Activated CD8-positive, alpha-beta memory T cell treated with anti-CD3 and anti-CD28 coated beads, Interleukin-2, amount 50 U/mL, for 4 hours (primary cell): ENCODE data around the gene SLAMF9.

Source experiments
- DNase-seq: peaks from one replicate; pipeline ENCODE4 v3.0.0-alpha.2; 2020

SLAMF9 gene

DNA sequence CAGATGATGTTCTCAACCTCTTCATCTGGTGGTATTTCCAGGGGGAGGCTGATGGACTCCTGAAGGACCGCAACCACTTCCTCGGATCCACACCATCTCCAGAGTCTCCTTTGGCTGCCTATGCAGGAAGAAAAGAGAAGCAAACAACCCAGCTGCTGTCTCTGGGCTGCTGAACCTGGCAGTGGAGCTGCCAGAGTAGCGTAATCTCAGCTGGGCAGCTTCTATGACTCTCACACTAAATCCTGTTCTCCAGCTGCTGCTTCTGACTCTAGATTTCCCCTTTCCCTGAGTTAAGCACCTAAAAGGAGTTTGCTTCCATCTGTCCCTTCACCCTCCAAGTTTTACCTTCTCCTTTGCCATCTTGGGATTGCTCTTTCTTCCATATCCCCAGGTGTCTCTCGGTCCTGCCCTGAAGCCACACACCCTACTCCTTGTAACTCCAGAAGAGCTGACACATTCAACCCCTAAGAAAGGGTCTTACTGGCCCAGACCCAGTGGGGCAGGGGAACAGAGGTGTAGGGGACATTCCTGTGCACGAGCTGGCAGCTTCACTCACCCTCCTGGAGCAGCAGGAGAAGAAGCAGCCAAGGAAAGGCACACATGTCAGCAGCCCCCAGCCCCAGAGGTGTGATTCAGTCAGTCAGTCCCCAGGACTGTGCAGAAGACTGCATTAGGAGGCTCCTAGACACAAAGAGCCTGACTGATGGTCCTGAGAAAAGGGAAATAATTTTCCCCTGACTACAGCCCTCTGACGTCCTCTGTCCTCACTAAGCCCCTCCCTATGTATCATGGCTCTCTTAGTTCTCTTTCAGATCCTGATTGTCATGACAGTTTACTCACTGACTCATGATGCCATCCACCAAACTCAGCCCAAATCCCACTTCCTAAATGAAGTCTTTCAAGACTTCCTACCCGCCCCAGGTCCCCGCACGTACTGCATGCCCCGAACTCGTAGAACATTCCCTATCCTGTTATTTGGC, at the start of gene SLAMF9:
SLAMF9 (minus strand) TSS at position 702 of the 980 bp plus-strand sequence; CDS start at position 602, 100 bp downstream.
- no peak for DNase-seq

- no peak for DNase-seq
These were observed 47.4 kb upstream of the SLAMF9 start for GRCh38 chr1:160001440-160001839.

DNA sequence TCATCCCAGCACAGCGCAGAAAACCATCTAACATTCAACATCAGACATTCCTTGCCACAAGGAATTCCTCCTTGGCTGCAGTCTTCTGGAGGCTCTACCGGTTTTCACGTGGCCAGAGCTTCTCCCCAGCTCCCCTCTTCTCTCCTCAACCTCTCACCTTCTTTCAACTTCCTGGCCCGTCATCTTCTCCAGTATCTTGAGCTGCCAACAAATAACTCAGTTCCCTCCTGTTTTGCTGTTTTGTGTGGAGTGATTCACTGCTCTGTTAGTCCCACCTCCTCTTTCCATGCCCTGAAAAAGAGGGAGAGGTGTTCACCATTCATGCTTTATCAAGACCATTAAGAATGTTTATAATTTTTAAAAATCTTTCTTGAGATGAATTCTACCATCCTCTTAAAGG, 45.2 kb upstream of the SLAMF9 start:
- DNase-seq, result no peak

- DNase-seq, result no peak
These were observed 42.6 kb upstream of the SLAMF9 start for GRCh38 chr1:159996653-159997052.

DNA sequence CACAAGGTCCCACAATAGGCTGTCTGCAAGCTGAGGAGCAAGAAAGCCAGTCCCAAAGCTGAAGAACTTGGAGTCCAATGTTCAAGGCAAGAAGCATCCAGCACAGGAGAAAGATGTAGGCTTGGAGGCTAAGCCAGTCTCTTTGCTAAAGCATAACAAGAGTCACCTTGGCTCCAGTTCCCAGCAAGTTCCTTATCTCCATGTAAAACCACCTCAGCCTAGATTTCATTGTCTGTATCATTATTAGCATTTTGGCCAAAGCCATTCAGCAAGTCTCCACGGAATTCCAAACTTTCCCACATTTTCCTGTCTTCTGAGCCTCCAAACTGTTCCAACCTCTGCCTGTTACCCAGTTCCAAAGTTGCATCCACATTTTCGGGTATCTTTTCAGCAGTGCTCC, 40.9 kb upstream of the SLAMF9 start:
- no peak for DNase-seq

DNA sequence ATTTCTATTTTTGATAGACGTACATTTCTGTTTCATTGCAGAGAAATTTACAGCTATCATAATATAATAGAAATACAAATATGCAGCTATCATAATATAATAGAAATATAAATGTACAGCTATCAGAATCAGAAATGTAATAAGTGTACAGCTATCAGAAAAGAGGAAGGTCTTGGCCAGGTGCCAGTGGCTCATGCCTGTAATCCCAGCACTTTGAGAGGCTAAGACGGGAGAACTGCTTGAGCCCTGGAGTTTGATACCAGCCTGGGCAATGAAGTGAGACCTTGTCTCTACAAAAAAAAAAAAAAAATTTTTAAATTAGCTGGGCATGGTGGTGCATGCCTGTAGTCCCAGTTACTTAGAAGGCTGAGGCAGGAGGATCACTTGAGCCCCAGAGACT, 39.9 kb upstream of the SLAMF9 start:
- no peak for DNase-seq

DNA sequence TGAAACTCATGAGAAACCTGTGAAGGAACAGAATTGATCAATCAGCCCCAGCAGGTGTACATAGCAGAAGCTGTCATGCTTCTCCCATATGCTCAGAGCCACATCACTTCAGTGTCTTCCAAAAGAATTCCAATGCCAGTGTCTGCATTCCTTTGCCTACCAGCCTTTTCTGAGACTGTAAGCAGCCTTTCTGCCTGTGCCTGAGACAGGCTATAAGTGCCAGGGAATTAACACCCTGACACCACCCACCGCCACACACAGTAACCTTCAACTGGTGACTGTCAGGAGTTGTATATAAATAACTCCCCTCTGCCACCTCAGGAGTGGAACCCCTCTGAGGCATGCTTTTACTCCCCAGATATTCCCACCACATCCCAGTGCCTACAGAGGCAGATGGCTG, 38.1 kb upstream of the SLAMF9 start:
- no peak for DNase-seq

DNA sequence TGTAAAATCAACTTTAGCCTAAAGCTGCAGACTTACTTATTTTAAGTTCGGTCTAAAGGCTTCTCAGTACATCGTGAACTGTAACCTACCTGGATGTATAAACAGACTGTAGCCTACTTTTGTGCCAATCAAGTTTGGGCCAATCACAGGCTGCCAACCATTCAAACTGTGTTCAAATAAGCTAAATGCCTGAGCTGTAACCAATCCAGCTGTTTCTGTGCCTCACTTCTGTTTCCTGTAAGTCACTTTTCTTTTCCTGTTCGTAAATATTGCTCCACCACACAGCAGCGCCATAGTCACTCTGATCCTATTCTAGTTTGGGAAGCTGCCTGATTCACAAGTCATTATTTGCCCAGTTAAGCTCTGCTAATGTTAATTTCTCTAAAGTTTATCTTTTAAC, 37.5 kb upstream of the SLAMF9 start:
- no peak for DNase-seq

DNA sequence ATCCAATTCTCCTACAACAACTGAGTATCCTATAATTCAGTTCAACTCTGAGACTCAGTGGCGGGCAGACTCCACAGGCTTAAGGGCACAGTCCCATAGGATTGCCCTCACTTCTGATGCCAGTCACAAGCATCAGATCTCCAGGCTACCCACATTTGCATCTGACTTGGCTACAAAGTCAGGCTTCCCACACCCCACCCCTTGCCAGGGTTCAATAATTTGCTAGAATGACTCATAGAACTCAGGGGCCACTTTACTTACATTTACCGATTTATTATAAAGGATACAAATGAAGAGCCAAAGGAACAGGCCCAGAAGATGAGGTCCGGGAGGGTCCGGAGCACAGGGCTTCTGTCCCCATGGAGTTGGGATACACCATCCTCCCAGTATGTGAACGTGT, 36.0 kb upstream of the SLAMF9 start:
- DNase-seq, result no peak

DNA sequence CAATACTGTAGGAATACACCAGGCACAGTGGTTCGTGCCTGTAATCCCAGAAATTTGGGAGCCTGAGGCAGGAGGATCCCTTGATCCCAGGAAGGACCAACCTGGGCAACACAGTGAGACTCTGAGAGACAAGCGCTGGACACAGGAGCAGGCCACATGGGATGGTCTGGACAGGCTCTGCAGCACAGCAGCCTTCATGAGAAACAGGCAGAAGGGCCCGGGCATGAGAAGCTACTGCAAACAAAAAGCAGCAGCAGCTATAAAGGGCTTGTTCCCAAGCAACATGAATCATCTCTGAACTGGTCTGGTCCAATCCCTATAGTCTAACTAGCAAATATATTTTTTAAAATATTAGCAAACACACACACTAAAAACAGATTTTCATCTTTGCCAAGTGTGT, 35.5 kb upstream of the SLAMF9 start:
- no peak for DNase-seq

GRCh38 chr1:159988006-159988405, 34.0 kb upstream of the SLAMF9 start:
- DNase-seq, result no peak

GRCh38 chr1:159987186-159987585, 33.1 kb upstream of the SLAMF9 start:
- DNase-seq, result no peak

DNA sequence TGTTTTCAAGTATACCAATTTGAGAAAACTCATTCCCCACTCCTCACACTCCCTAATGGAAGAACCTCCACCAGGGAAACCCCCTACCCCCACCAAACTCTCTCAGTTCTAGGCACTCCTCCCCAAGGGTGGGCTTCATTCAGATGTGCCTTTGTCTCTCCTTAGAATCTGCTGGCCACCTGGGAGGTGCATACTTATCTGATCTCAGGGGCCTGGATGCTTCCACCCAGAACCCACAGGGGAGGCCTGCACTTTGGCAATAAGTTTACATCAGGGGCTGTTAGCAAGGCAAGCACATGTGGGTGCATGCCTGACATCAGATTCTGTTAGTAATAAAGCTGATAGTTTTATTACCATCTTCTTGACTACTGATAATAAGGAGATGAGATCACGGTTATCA, 32.5 kb upstream of the SLAMF9 start:
- DNase-seq, result no peak

GRCh38 chr1:159986093-159986492, 32.1 kb upstream of the SLAMF9 start:
- no peak for DNase-seq

DNA sequence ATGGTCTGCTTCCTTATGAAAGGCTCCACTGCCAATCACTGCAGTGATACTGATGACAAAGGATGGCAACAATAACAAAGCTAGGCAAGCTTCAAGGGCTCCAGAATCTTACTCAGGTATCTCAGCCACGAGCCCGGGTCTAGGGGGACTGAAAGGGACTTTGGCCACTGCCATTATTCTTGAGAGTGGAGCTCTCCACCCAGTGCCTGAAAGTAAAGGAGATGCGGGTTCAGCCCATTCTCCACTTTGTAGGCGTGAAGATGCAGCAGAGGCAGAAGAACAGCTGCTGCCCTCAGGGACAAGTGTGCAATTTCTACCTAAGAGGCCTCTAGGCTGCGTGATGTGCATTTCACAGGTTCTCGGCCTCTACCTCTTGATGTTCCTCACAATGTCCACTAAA, 31.4 kb upstream of the SLAMF9 start:
- no peak for DNase-seq

- no peak for DNase-seq
These were observed 29.6 kb upstream of the SLAMF9 start for GRCh38 chr1:159983681-159984080.

DNA sequence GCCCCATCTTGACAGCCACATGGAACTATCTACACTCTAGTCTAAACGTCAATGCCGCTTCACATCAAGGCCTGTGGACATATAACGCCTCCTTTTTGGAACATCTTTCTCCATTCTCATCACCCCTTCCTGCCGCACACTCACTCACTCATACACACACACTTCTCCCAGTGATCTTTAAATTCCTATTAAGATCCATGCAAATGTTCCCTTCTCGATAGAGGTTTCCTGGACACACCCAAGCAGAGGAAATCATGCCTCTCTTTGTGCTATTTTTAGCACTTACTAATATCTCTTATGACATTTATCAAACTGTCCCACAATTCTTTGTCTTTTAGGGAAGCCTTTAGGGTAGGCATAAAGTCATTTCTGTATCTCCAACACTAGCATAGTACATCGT, 28.2 kb upstream of the SLAMF9 start:
- no peak for DNase-seq

- DNase-seq, result no peak
These were observed 27.5 kb upstream of the SLAMF9 start for GRCh38 chr1:159981351-159982055.

- no peak for DNase-seq
These were observed 26.7 kb upstream of the SLAMF9 start for GRCh38 chr1:159980786-159981185.

GRCh38 chr1:159980076-159980475, 26.0 kb upstream of the SLAMF9 start:
- DNase-seq, result no peak

- DNase-seq, result no peak
These were observed 25.2 kb upstream of the SLAMF9 start for GRCh38 chr1:159979257-159979656.

DNA sequence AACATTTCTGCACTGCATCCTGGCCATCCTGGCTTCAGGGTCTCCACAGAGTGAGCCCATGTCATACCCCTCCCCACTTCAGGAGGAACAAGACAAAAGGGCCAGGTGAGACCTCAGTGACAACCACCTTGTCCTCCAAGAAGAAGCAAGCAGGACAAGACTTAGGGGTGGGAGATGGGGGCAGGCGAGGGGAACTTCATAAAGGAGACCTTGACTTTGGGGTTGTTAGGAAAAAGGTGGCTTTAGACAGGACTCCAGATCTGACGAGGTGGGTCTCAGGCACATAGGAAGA, 24.0 kb upstream of the SLAMF9 start:
- DNase-seq, result no peak

GRCh38 chr1:159977364-159978106, 23.5 kb upstream of the SLAMF9 start:
- DNase-seq, result no peak
